ENCODE data around the gene KNDC1.

The KNDC1 gene

GRCh38 chr10:133179651-133180050 lies 19.6 kb downstream of the KNDC1 start:
- TF ChIP-seq ZNF384 (IDR thresholded peaks at IDR 0.05) (no peak), CTBP1 (IDR thresholded peaks at IDR 0.05; ENCODE audit: borderline replicate concordance) (no peak), PKNOX1 (IDR thresholded peaks at IDR 0.05) (no peak), SP1 (IDR thresholded peaks at IDR 0.05) (no peak), HDGF (IDR thresholded peaks at IDR 0.05; ENCODE audit: borderline replicate concordance) (no peak), SUZ12 (IDR thresholded peaks at IDR 0.05) (no peak), TARDBP (IDR thresholded peaks at IDR 0.05) (no peak), LEF1 (IDR thresholded peaks at IDR 0.05; ENCODE audit: borderline replicate concordance) (no peak), ELF4 (IDR thresholded peaks at IDR 0.05) (no peak), L3MBTL2 (conservative IDR thresholded peaks at IDR 0.05) (no peak), FOXA1 (IDR thresholded peaks at IDR 0.05) (no peak), BHLHE40 (IDR thresholded peaks at IDR 0.05; ENCODE audit: borderline replicate concordance) (no peak), FOXK2 (IDR thresholded peaks at IDR 0.05) (no peak), ARNT (IDR thresholded peaks at IDR 0.05) (no peak), FOXM1 (IDR thresholded peaks at IDR 0.05; ENCODE audit: borderline replicate concordance) (no peak)
- POLR2A ChIA-PET = no interaction called here
- CTCF ChIA-PET = no interaction called here
- no peak for DNase-seq (ENCODE audit: extremely low spot score)

- POLR2A ChIA-PET = no interaction called here
- no peak for DNase-seq (ENCODE audit: extremely low spot score)
- CTCF ChIA-PET = no interaction called here
- TF ChIP-seq ELF4 (IDR thresholded peaks at IDR 0.05) (no peak), SUZ12 (IDR thresholded peaks at IDR 0.05) (no peak), FOXM1 (IDR thresholded peaks at IDR 0.05; ENCODE audit: borderline replicate concordance) (no peak), NFRKB (IDR thresholded peaks at IDR 0.05) (no peak), LEF1 (IDR thresholded peaks at IDR 0.05; ENCODE audit: borderline replicate concordance) (no peak), CTBP1 (IDR thresholded peaks at IDR 0.05; ENCODE audit: borderline replicate concordance) (no peak), ARNT (IDR thresholded peaks at IDR 0.05) (no peak), TARDBP (IDR thresholded peaks at IDR 0.05) (no peak), SP1 (IDR thresholded peaks at IDR 0.05) (no peak), PKNOX1 (IDR thresholded peaks at IDR 0.05) (no peak), BHLHE40 (IDR thresholded peaks at IDR 0.05; ENCODE audit: borderline replicate concordance) (no peak), ZNF384 (IDR thresholded peaks at IDR 0.05) (no peak), FOXA1 (IDR thresholded peaks at IDR 0.05) (no peak), HDGF (IDR thresholded peaks at IDR 0.05; ENCODE audit: borderline replicate concordance) (no peak)
These were observed 20.4 kb downstream of the KNDC1 start for GRCh38 chr10:133180192-133180964.

GRCh38 chr10:133180965-133181639 lies 21.1 kb downstream of the KNDC1 start:
- no peak for TF ChIP-seq ZNF384 (IDR thresholded peaks at IDR 0.05)
- no peak for DNase-seq (ENCODE audit: extremely low spot score)
- CTCF ChIA-PET = no interaction called here
- POLR2A ChIA-PET = no interaction called here

GRCh38 chr10:133182190-133182589 lies 22.2 kb downstream of the KNDC1 start:
- DNase-seq (ENCODE audit: extremely low spot score) = no peak
- POLR2A ChIA-PET = no interaction called here
- CTCF ChIA-PET = no interaction called here
- no peak for TF ChIP-seq LEF1 (IDR thresholded peaks at IDR 0.05; ENCODE audit: borderline replicate concordance)
- TF ChIP-seq ARNT (IDR thresholded peaks at IDR 0.05) = no peak
- TF ChIP-seq NFRKB (IDR thresholded peaks at IDR 0.05) = no peak
- no peak for TF ChIP-seq HDGF (IDR thresholded peaks at IDR 0.05; ENCODE audit: borderline replicate concordance)
- TF ChIP-seq PKNOX1 (IDR thresholded peaks at IDR 0.05) = no peak
- no peak for TF ChIP-seq FOXK2 (IDR thresholded peaks at IDR 0.05)
- TF ChIP-seq ZNF384 (IDR thresholded peaks at IDR 0.05) = no peak
- no peak for TF ChIP-seq ELF4 (IDR thresholded peaks at IDR 0.05)
- TF ChIP-seq FOXA1 (IDR thresholded peaks at IDR 0.05) = no peak
- TF ChIP-seq TARDBP (IDR thresholded peaks at IDR 0.05) = no peak
- TF ChIP-seq SP1 (IDR thresholded peaks at IDR 0.05) = no peak
- no peak for TF ChIP-seq L3MBTL2 (conservative IDR thresholded peaks at IDR 0.05)
- TF ChIP-seq SUZ12 (IDR thresholded peaks at IDR 0.05) = no peak
- no peak for TF ChIP-seq CTBP1 (IDR thresholded peaks at IDR 0.05; ENCODE audit: borderline replicate concordance)
- TF ChIP-seq FOXM1 (IDR thresholded peaks at IDR 0.05; ENCODE audit: borderline replicate concordance) = no peak
- TF ChIP-seq BHLHE40 (IDR thresholded peaks at IDR 0.05; ENCODE audit: borderline replicate concordance) = no peak

GRCh38 chr10:133182791-133183645 lies 23.0 kb downstream of the KNDC1 start:
- CTCF ChIA-PET = no interaction called here
- DNase-seq (ENCODE audit: extremely low spot score) = no peak
- POLR2A ChIA-PET = no interaction called here
- TF ChIP-seq ARNT (IDR thresholded peaks at IDR 0.05) = no peak
- no peak for TF ChIP-seq ZNF384 (IDR thresholded peaks at IDR 0.05)
- TF ChIP-seq L3MBTL2 (conservative IDR thresholded peaks at IDR 0.05) = no peak
- no peak for TF ChIP-seq FOXM1 (IDR thresholded peaks at IDR 0.05; ENCODE audit: borderline replicate concordance)
- TF ChIP-seq SP1 (IDR thresholded peaks at IDR 0.05) = no peak
- TF ChIP-seq NFRKB (IDR thresholded peaks at IDR 0.05) = no peak
- TF ChIP-seq ELF4 (IDR thresholded peaks at IDR 0.05) = no peak
- TF ChIP-seq TARDBP (IDR thresholded peaks at IDR 0.05) = no peak
- no peak for TF ChIP-seq BHLHE40 (IDR thresholded peaks at IDR 0.05; ENCODE audit: borderline replicate concordance)
- no peak for TF ChIP-seq SUZ12 (IDR thresholded peaks at IDR 0.05)
- TF ChIP-seq PKNOX1 (IDR thresholded peaks at IDR 0.05) = no peak

All from HEK293T (cell line).